B cell (primary cell): Measurements from ENCODE around the gene HPS1.

Experiments
- CTCF ChIP-seq: fragments of 200-600 bp; IDR thresholded peaks from one replicate; pipeline ENCODE4 v1.8.0; 2022; ENCODE audit warnings: antibody characterized with exemption, mild to moderate bottlenecking
- EZH2 ChIP-seq: IDR thresholded peaks from 2 replicates; pipeline ENCODE4 v1.6.1; 2012; ENCODE audit warnings: borderline replicate concordance, low read depth, mild to moderate bottlenecking, moderate library complexity, low read length; ENCODE audit not compliant: insufficient read depth, poor library complexity, severe bottlenecking

GRCh38 chr10:98487649-98488048, 40.9 kb upstream of the HPS1 start:
- TF ChIP-seq CTCF (no peak), EZH2 (no peak)
